Stimulated activated naive B cell treated with anti-CD40 and anti-IgM and Interleukin-4, amounts not matched to agents 10 μg/mL and 1 μg/mL and 100 μg/mL, for 72 hours (primary cell): ENCODE measurements around the gene GNB5.
A peak's percentile ranks its signal among the peaks of the same experiment; 100 is the strongest.

Experiments
- ATAC-seq, 2 donors: fragments of 150-1000 bp; cut with Tn5 transposase; replicated peaks; 2 replicates each; pipeline ENCODE4 v1.10.0; 2021; ENCODE audit warnings: moderate library complexity in 1 of 2
- DNase-seq: peaks from one replicate; pipeline ENCODE4 v3.0.0; 2021
- H3K27ac Mint-ChIP-seq: one replicate; pipeline ENCODE4 v1.8.0; 2022; ENCODE audit warnings: mild to moderate bottlenecking, mixed read lengths
- H3K27me3 Mint-ChIP-seq, 2 donors: one replicate each; pipeline ENCODE4 v1.8.0; 2022; ENCODE audit warnings: mixed read lengths in 2 of 2
- H3K36me3 Mint-ChIP-seq, 2 donors: one replicate each; pipeline ENCODE4 v1.8.0; 2022; ENCODE audit warnings: mixed read lengths in 2 of 2, mild to moderate bottlenecking in 1 of 2
- H3K4me1 Mint-ChIP-seq, 2 donors: one replicate each; pipeline ENCODE4 v1.8.0; 2022; ENCODE audit warnings: mixed read lengths in 2 of 2, mild to moderate bottlenecking in 1 of 2
- H3K4me3 Mint-ChIP-seq, 2 donors: one replicate each; pipeline ENCODE4 v1.8.0; 2022; ENCODE audit warnings: mild to moderate bottlenecking in 2 of 2, mixed read lengths in 2 of 2, moderate library complexity in 1 of 2
- H3K9me3 Mint-ChIP-seq, 2 donors: one replicate each; pipeline ENCODE4 v1.8.0; 2022; ENCODE audit warnings: mixed read lengths in 2 of 2, mild to moderate bottlenecking in 1 of 2

Gene GNB5

DNA sequence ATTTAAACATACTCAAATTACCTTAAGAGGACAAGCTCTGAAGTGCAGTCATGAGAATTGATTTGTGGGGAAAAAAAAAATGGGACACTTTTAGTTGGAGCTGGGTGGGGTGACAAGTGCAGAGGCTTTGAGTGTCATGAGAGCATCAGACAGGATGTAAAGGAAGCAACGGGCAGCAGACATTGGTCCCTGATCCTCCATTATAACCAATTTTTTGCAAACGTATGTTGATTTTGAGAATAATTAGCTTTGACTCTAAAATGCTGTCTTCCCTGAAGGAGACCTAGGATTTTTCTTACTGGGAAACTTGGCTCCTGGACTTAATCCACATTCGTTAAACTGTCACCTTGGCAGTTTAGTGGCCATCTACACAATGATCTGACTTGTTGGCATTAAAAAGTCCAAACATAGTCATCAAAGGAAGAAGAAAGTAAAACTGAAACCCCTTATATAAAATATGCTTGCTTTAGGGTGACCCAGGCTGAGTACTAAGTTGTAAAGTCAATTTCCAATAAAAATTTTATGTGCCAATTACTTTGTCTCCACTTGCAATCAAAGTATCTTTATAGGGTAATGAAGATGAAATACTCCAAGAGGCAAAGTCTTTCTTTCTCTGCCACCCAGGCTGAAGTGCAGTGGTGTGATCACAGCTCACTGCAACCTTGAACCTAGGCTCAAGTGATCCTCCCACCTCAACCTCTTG, 124.2 kb downstream of the GNB5 start:
- Mint-ChIP-seq H3K36me3 (peaks cover 20 to 23% of the 10 kb centered on the region in 2 donors), H3K4me1 (peaks cover 3 to 16% of the 10 kb centered on the region in 2 donors), H3K4me3 (no peak overlapping the region), H3K27me3 (no peaks in the 10 kb centered on the region), H3K27ac (peak overlapping the region; percentile 43), H3K9me3 (no peaks in the 10 kb centered on the region)
- DNase-seq, result no peak
- ATAC-seq, result no peak
